ENCODE results near the gene CCDC24.

DNA sequence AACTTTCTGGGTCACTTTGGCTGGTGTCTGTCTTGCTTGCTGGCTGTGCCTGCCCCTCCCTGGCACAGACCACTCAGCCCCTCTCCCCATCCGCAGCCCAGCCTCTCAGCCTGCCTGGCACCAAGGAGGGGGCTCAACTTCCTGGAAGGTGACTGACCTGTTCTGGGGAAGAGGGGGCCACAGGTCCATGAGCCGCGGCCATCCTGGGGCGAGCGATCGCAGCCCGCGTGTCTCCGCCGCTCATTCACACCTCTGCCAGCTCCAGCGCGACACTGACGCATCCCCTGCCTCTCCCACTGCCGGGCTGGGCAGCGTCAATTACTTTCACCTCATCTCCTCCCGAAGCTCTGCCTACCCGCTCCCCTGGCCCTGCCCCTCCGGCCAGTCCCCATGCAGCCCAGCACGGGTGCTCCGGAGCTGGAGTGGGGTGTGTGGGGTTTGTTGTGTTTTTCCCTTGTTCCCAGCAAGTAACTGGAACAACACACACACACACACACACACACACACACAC lies 25.5 kb downstream of the CCDC24 start:
- TF ChIP-seq POLR2A (IDR thresholded peaks at IDR 0.05) (no peak), CTCF (IDR thresholded peaks at IDR 0.05) (no peak)

Measured in suprapubic skin (tissue), 3 donors.